ENCODE results near the gene DOK3.

DOK3 gene

DNA sequence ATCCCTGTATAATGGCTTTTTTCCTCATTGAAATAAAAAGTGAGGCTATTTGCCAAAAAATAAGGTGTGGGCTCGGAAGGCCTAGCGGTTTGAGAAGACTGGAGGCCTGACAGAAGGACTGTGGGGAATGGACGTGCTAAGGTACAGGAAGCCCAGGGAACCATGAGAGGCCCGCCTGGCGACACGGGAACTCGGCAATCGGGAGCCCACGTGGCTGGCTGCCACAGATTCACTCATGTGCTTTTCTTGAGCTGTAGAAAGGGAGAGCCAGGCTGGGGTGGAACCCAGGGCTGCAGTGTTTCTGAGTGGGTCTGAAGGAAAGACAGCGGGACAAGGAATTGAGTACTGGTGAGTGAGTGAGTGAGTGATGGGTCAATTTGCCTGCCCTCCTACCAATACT is 19.0 kb upstream of the DOK3 start:
- Histone ChIP-seq H3K4me2 (ENCODE audit: low read length) (no peak overlapping the region), H2AFZ (ENCODE audit: insufficient read depth, low read length, poor library complexity) (no peak overlapping the region), H3K79me2 (ENCODE audit: control insufficient read depth, insufficient read depth, low read length, poor library complexity) (no peaks in the 10 kb centered on the region), H3K4me3 (ENCODE audit: low read depth, low read length) (no peak overlapping the region), H2AK5ac (ENCODE audit: low read length) (no peak overlapping the region), H3K4ac (ENCODE audit: low read depth, low read length) (no peak overlapping the region), H4K8ac (ENCODE audit: low read depth, low read length) (no peak overlapping the region), H3K14ac (ENCODE audit: low read length) (no peak overlapping the region), H4K91ac (ENCODE audit: low read depth, low read length) (no peak overlapping the region), H3K18ac (ENCODE audit: low read length) (no peak overlapping the region), H3K23ac (ENCODE audit: low read length) (no peak overlapping the region), H3K79me1 (ENCODE audit: low read length) (no peaks in the 10 kb centered on the region), H2BK5ac (ENCODE audit: low read depth, low read length, poor library complexity) (no peak overlapping the region), H3K9me3 (ENCODE audit: insufficient read depth, low read depth, low read length) (peaks cover 3% of the 10 kb centered on the region), H3K9ac (ENCODE audit: low read length) (no peak overlapping the region), H3K27me3 (ENCODE audit: insufficient read depth, low read length) (no peaks in the 10 kb centered on the region), H3K36me3 (ENCODE audit: control insufficient read depth in 1 of 2, insufficient read depth in 2 of 2, low read length in 2 of 2) (peaks cover 91 to 95% of the 10 kb centered on the region in 2 experiments), H3K4me1 (ENCODE audit: control insufficient read depth in 1 of 2, insufficient read depth in 2 of 2, low read length in 2 of 2) (no peaks in the 10 kb centered on the region), H2BK12ac (ENCODE audit: low read length) (no peak overlapping the region), H2BK120ac (ENCODE audit: insufficient read depth, low read length, poor library complexity) (no peak overlapping the region), H4K12ac (ENCODE audit: low read depth, low read length) (no peak overlapping the region), H3K27ac (ENCODE audit: low read depth, low read length) (no peak overlapping the region)
- no peak for DNase-seq
- no CpG with 5 or more reads among the region's 10 CpGs for WGBS (ENCODE audit: extremely low coverage, insufficient coverage, insufficient read length)

DNA sequence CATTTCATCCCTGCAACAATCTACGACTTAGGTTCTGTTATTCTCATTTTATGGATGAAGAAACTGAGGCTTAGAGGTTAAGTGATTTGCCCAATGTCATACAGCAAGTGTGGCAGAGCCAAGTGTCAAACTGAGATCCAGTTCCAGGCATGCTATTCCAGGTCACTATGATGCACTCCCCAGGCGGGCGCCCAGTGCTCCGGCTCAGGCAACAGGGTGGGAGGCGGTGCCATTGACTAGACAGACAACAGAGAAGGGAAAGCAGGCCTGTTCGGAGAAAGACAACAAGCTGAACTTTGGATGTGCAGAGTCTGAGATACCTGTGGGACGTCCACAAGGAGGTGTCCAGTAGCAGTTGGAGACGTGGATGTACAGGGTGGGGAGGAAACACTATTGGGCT is 18.0 kb upstream of the DOK3 start:
- Histone ChIP-seq H3K4me3 (ENCODE audit: low read depth, low read length) (no peak overlapping the region), H2BK12ac (ENCODE audit: low read length) (no peak overlapping the region), H4K12ac (ENCODE audit: low read depth, low read length) (no peak overlapping the region), H3K27ac (ENCODE audit: low read depth, low read length) (no peak overlapping the region), H3K18ac (ENCODE audit: low read length) (no peak overlapping the region), H2BK120ac (ENCODE audit: insufficient read depth, low read length, poor library complexity) (no peak overlapping the region), H3K9ac (ENCODE audit: low read length) (no peak overlapping the region), H3K79me2 (ENCODE audit: control insufficient read depth, insufficient read depth, low read length, poor library complexity) (no peaks in the 10 kb centered on the region), H4K8ac (ENCODE audit: low read depth, low read length) (no peak overlapping the region), H2AK5ac (ENCODE audit: low read length) (no peak overlapping the region), H4K91ac (ENCODE audit: low read depth, low read length) (no peak overlapping the region), H3K9me3 (ENCODE audit: insufficient read depth, low read depth, low read length) (peaks cover 3% of the 10 kb centered on the region), H3K23ac (ENCODE audit: low read length) (no peak overlapping the region), H3K79me1 (ENCODE audit: low read length) (no peaks in the 10 kb centered on the region), H2BK5ac (ENCODE audit: low read depth, low read length, poor library complexity) (no peak overlapping the region), H3K4me2 (ENCODE audit: low read length) (no peak overlapping the region), H3K36me3 (ENCODE audit: control insufficient read depth in 1 of 2, insufficient read depth in 2 of 2, low read length in 2 of 2) (peaks cover 90 to 91% of the 10 kb centered on the region in 2 experiments), H3K14ac (ENCODE audit: low read length) (no peak overlapping the region), H3K4me1 (ENCODE audit: control insufficient read depth in 1 of 2, insufficient read depth in 2 of 2, low read length in 2 of 2) (no peaks in the 10 kb centered on the region), H3K4ac (ENCODE audit: low read depth, low read length) (no peak overlapping the region), H3K27me3 (ENCODE audit: insufficient read depth, low read length) (no peaks in the 10 kb centered on the region), H2AFZ (ENCODE audit: insufficient read depth, low read length, poor library complexity) (no peak overlapping the region)
- DNase-seq = no peak
- no CpG with 5 or more reads among the region's 8 CpGs for WGBS (ENCODE audit: extremely low coverage, insufficient coverage, insufficient read length)

DNA sequence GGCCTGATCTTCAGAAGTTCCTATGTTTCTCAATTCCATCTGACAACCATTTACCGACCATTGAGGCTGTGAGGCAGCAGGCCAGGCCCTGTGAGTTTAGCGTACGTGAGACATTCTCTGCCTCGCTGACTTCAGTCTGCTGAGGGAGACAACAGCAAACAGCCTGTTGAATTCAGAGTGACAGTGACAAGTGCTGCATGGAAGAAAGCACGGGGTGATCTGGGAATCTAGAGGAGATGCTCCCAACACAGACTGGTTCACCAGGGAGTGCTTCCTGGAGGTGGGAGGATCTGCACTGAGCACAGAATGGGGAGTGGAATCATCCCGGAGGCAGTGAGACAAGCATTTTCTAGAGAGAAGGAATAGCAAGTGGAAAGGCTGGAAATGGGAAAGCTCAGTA is 17.2 kb upstream of the DOK3 start:
- Histone ChIP-seq H2BK120ac (ENCODE audit: insufficient read depth, low read length, poor library complexity) (no peak overlapping the region), H4K91ac (ENCODE audit: low read depth, low read length) (no peak overlapping the region), H3K36me3 (ENCODE audit: control insufficient read depth in 1 of 2, insufficient read depth in 2 of 2, low read length in 2 of 2) (peaks cover 84 to 87% of the 10 kb centered on the region in 2 experiments), H3K4me1 (ENCODE audit: control insufficient read depth in 1 of 2, insufficient read depth in 2 of 2, low read length in 2 of 2) (no peaks in the 10 kb centered on the region), H3K4ac (ENCODE audit: low read depth, low read length) (no peak overlapping the region), H3K4me3 (ENCODE audit: low read depth, low read length) (no peak overlapping the region), H4K12ac (ENCODE audit: low read depth, low read length) (no peak overlapping the region), H3K79me1 (ENCODE audit: low read length) (no peaks in the 10 kb centered on the region), H2AK5ac (ENCODE audit: low read length) (no peak overlapping the region), H4K8ac (ENCODE audit: low read depth, low read length) (no peak overlapping the region), H3K27ac (ENCODE audit: low read depth, low read length) (no peak overlapping the region), H2BK12ac (ENCODE audit: low read length) (no peak overlapping the region), H2BK5ac (ENCODE audit: low read depth, low read length, poor library complexity) (no peak overlapping the region), H3K27me3 (ENCODE audit: insufficient read depth, low read length) (no peaks in the 10 kb centered on the region), H2AFZ (ENCODE audit: insufficient read depth, low read length, poor library complexity) (no peak overlapping the region), H3K9me3 (ENCODE audit: insufficient read depth, low read depth, low read length) (peaks cover 3% of the 10 kb centered on the region), H3K23ac (ENCODE audit: low read length) (no peak overlapping the region), H3K14ac (ENCODE audit: low read length) (no peak overlapping the region), H3K18ac (ENCODE audit: low read length) (no peak overlapping the region), H3K9ac (ENCODE audit: low read length) (no peak overlapping the region), H3K79me2 (ENCODE audit: control insufficient read depth, insufficient read depth, low read length, poor library complexity) (no peaks in the 10 kb centered on the region), H3K4me2 (ENCODE audit: low read length) (no peak overlapping the region)
- no CpG with 5 or more reads among the region's 6 CpGs for WGBS (ENCODE audit: extremely low coverage, insufficient coverage, insufficient read length)
- DNase-seq = no peak

DNA sequence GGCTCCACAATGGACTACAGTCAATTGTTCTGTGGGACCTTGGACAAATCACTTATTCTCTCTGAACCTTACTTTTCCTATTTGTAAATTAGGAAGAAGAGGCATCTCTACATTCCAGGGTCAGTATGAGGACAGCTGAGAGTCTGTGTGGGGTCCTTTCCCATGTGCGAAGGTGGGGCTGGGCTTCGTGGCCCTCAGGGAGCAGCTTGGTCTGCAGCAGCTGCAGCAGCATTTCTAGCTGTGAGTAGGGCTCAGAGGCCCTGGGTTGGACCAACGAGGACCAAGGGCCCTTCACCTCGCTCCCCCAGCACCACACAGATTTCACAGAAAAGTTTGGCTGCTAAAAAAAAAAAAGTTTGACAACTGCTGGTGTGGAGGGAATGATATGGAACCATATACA is 16.6 kb upstream of the DOK3 start:
- Histone ChIP-seq H2BK12ac (ENCODE audit: low read length) (no peak overlapping the region), H3K27me3 (ENCODE audit: insufficient read depth, low read length) (no peaks in the 10 kb centered on the region), H3K18ac (ENCODE audit: low read length) (no peak overlapping the region), H3K14ac (ENCODE audit: low read length) (no peak overlapping the region), H3K4ac (ENCODE audit: low read depth, low read length) (no peak overlapping the region), H3K9ac (ENCODE audit: low read length) (no peak overlapping the region), H4K12ac (ENCODE audit: low read depth, low read length) (no peak overlapping the region), H2AK5ac (ENCODE audit: low read length) (no peak overlapping the region), H3K9me3 (ENCODE audit: insufficient read depth, low read depth, low read length) (peaks cover 3% of the 10 kb centered on the region), H4K8ac (ENCODE audit: low read depth, low read length) (no peak overlapping the region), H3K4me2 (ENCODE audit: low read length) (no peak overlapping the region), H3K4me3 (ENCODE audit: low read depth, low read length) (no peak overlapping the region), H2BK120ac (ENCODE audit: insufficient read depth, low read length, poor library complexity) (no peak overlapping the region), H3K4me1 (ENCODE audit: control insufficient read depth in 1 of 2, insufficient read depth in 2 of 2, low read length in 2 of 2) (no peaks in the 10 kb centered on the region), H4K91ac (ENCODE audit: low read depth, low read length) (no peak overlapping the region), H3K27ac (ENCODE audit: low read depth, low read length) (no peak overlapping the region), H3K36me3 (ENCODE audit: control insufficient read depth in 1 of 2, insufficient read depth in 2 of 2, low read length in 2 of 2) (peaks cover 84 to 87% of the 10 kb centered on the region in 2 experiments), H3K79me2 (ENCODE audit: control insufficient read depth, insufficient read depth, low read length, poor library complexity) (no peaks in the 10 kb centered on the region), H3K23ac (ENCODE audit: low read length) (no peak overlapping the region), H2BK5ac (ENCODE audit: low read depth, low read length, poor library complexity) (no peak overlapping the region), H2AFZ (ENCODE audit: insufficient read depth, low read length, poor library complexity) (no peak overlapping the region), H3K79me1 (ENCODE audit: low read length) (no peaks in the 10 kb centered on the region)
- no peak for DNase-seq
- WGBS (ENCODE audit: extremely low coverage, insufficient coverage, insufficient read length) = no CpG with 5 or more reads among the region's 4 CpGs

Measured in trophoblast cell (in vitro differentiated cells and primary cell).